T-helper 1 cell treated with Interleukin-12 subunit alpha and Interleukin-12 subunit beta and Interleukin-4 antibody, amounts not matched to agents 30 ng/mL and 1 ng/mL, for 36 hours (primary cell): ENCODE data around the gene MRPS18C. TPM values are rescaled to one million over a fixed set of nuclear protein-coding genes. Genes with fewer than 3 reads are reported as not detected.

ENCODE experiments used
- intact Hi-C: fragments of 100-400 bp; cut with micrococcal nuclease; formaldehyde crosslinking; loops from one replicate; pipeline ENCODE4 v1.15.1; 2024
- total RNA-seq: library from RNA; stranded (reverse); gene quantifications from 2 replicates; pipeline ENCODE4 v1.2.3, GENCODE V29; 2022

MRPS18C gene
- total RNA-seq, result 53.9 and 54.7 TPM in 2 replicates

DNA sequence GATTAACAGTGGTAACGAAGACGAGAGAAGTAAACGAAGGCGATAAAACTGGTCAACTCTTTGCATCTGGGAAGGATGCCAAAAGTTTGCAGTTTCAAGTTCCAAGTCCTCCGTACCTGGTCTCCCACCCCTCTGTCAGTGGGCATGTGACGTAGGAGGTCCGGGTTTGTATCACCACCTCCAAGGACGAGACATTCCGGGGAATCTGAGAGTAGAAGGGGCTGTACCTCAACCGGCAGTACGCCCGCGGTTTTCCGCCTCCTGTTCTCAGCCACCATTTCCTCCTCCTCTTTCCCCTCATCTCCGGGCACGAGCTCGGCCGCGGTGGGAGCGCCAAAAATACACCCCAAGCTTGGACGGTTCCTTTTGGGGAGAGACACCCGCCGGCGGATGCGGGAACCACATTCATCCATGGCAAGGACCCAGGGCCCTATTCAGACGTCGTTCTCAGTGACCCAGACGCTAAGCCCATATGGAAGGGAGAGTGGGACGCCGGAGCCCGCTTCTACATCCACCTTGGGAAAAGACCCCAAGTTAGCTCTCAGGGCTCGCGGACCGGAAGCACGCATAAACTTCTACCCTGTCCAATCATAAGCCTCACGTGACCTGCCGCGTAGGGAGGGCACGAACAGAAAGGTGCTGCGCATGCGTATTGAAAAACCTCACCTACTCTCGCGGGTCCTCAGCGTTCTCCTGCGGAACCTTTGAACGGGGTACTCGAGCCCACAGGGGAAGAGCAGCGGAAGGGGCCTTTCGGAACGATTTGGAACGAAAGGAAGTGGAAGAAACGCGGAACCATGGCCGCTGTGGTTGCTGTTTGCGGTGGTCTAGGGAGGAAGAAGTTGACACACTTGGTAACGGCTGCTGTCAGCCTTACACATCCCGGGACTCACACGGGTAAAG, at the start of gene MRPS18C, which contains the start of gene HELQ:
Gene MRPS18C, plus strand, starts transcription at position 778 of the 903 bp plus-strand sequence. Its CDS starts 20 bp downstream, at position 798.
Gene HELQ, minus strand, starts transcription at position 543 of the 903 bp plus-strand sequence. Its CDS starts 130 bp downstream, at position 413.
- intact Hi-C loops, result loop anchor here (1.0 to 5.0 kb wide), 19 partner anchors 30 to 1983 kb away; partner anchors contain the start of genes ABRAXAS1, CDS1, COPS4 and COQ2

DNA sequence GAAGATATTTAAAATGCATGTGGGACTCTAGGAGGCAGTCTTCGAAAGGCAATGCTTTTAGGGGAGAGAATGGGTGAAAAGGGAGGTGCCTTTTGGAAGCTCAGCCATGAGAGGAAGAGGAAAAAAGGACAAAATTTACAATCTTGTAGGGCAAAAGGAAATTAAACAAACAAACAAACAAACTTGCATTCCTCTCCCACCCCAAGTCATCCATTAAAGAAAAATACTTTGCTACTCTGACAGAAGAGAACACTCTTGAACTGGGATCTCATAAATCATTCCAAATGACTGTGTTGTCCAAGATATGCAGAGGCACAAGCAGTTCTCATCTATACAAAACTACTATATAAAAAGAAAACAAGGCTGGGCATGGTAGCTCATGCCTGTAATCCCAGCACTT, 47.0 kb upstream of the MRPS18C start:
- intact Hi-C loops, result no loop called here

DNA sequence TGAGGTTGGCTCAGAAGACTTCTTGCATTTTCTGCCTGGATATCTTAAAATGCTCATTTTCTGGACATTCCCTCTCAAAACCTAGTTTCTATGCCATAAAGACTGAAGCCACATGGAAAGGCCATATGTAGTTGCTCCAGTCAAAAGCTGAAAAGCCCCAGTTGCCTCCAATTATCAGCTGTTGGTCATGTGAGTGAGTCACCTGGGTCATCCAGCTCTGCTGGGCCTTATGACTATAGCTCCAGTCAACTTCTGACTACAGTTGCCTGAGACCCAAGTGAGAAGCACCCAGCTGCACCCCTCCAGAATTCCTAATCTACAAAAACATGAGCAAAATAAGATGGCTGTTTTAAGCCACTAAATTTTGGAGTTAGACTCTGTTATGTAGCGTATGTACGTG, 42.2 kb upstream of the MRPS18C start:
- intact Hi-C loops, result no loop called here

GRCh38 chr4:83417566-83417965, 38.3 kb upstream of the MRPS18C start:
- intact Hi-C loops, result no loop called here

DNA sequence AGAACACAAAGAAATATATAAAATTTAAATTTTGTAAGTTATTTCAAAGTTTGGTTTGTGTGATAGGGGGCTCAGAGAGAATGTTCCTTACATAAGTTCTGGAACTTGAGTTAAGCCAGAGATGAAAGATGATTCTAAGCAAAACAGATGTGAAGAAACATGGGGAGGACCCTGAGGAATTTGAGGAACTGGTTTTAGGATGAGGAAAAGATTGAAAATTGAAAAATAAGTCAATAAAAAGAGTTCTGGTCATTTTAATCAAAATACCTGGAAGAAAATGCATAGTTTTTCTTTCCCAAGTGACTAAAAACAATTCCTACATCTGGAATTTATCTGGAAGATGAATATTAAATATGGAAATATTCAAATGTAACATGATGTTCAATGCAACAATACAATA, 37.6 kb upstream of the MRPS18C start:
- intact Hi-C loops, result no loop called here

DNA sequence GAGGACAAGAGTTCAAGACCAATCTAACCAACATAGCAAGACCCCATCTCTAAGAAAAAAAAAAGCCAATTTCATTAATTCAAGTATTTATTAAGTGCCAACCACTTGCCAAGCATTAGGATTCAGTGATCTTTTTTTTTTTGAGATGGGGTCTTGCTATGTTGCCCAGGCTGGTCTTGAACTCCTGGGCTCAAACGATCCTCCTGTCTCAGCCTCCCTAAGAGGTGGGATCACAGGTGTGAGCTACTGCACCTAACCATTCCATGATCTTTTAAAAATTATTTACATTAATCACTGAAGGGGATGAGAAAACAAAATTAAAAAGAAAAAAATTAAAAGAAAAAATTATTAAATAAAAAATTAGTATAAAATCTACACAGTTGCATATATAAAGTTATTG, 24.7 kb upstream of the MRPS18C start:
- intact Hi-C loops, result no loop called here

GRCh38 chr4:83436680-83437079, 19.2 kb upstream of the MRPS18C start:
- intact Hi-C loops, result no loop called here

DNA sequence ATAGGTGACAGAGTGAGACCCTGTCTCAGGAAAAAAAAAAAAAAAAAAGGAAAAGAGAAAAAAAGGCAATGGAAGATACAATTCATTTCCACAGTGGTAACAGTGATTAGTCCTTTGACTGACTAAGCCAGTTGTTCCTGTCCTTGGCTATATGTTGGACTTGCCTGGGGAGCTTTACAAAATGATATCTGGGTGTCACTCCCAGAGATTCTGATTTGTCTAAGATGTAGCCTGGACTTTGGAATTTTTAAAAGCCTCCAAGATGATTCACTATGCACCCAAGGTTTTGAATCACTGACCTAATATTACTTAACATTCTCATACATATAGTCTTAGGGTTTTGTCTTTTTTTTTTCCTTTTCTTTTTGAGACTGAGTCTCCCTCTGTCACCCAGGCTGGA, 17.1 kb upstream of the MRPS18C start:
- intact Hi-C loops, result no loop called here

GRCh38 chr4:83440148-83440814, 15.6 kb upstream of the MRPS18C start:
- intact Hi-C loops, result no loop called here

- intact Hi-C loops, result no loop called here
These were observed 15.0 kb upstream of the MRPS18C start for GRCh38 chr4:83440899-83441298.

DNA sequence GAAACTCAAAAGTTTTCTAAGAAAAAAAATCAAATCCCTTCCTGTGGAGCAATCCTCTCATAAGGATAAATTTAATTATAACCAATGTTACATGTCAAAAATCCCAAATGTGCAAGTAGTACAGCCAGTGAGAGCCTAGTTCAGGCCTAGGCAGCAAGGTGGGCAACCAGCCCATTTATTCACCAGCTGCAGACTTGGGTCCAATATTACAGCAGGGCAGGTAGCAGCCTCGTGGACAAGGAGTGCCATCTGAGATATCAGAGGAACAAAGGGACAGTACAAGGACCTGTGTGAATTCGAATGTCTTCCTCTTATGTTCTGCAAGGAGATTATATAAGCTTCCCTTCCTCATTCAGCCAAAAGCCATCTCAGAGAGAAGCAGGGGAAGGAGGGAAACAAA, 6.8 kb upstream of the MRPS18C start:
- intact Hi-C loops, result no loop called here

DNA sequence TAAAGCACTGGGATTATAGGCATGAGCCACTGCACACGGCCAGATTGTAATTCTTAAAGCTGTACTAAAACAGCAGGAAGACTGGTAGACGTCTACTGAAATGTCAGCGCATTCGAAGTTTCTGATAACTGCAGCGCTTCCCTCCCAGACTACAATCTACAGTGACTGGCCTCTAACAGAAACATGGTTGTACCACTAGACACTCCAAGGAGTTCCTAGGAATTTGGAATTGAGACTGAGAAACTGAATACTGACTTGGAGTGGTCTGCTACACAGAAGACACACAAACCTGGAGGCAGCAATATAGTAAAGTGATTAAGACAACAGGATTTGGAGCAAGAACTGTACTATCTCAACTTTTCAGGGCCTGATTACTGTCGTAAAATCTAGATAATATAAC, 1.2 kb upstream of the MRPS18C start:
- intact Hi-C loops, result loop anchor here (1.0 to 5.0 kb wide), 16 partner anchors 31 to 1982 kb away; partner anchors contain the start of genes ABRAXAS1, CDS1, COPS4 and COQ2

DNA sequence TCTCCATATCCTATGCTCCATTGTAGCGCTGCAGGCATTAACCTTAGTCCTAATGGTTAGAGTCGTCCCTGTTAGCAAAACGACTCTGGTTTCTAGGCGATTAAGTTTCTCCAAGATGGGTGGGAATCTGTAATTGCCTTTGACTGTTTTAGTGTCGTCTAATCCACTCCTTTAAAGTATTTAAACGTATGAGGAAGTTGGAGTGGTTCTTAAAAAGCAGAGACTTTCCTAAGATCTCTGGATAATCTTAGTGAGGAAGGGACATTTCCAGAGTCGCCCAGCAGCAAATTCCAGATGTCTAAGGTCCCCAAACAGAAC, 285 bp downstream of the MRPS18C start:
- intact Hi-C loops, result loop anchor here (1.0 to 5.0 kb wide), 4 partner anchors 122 to 1984 kb away; partner anchors contain the start of genes HPSE and RASGEF1B

- intact Hi-C loops, result no loop called here
These were observed 17.6 kb downstream of the MRPS18C start for GRCh38 chr4:83473423-83473822.

- intact Hi-C loops, result no loop called here
These were observed 18.1 kb downstream of the MRPS18C start for GRCh38 chr4:83473966-83474365.

DNA sequence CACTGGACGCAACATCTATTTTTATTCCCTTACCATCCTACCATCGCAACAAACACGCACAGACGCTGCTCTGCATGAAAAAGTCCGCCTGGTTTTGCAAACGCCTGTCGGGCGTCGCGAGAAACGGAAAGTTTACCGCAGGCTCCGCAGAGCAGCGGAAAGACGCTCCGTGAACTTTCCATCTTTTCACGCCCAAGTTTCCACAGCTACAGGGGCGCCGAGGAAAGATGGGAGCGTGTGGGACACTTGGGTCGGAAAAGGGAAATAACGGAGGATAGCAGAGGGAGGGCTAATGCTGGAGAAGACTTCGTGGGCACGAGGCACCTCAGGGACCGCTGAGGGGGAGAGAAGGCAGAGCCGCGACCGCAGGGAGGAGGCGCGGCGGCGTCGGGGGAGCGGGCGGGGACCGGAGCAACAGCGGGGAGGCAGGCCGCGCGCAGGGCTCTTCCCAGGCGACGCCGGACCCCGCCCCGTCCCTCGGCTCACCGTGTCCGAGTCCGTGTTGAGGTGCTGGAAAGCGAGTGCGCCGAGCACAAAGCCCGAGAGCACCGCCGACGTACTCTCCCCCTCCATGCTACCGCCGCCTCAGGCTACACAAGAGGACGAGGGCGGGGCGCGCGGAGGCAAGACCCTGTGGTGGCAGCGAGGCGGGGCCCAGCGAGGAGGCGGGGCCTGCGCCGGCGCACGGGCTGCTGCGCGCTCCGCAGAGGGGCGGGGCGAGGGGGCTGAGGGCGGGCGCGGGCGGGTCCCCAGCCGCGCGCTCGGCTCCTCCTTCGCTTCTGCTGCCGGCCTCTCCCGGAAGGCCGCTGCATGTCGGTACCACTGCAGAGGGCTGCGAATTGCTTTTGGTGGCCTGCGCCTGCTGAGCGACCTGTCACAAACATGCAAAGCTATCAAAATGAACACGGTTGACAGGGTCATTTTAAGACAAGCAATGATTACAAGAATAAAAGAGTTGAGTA, 28.9 kb downstream of the MRPS18C start, which contains the start of gene ABRAXAS1:
Gene ABRAXAS1, minus strand, starts transcription at position 601 of the 962 bp plus-strand sequence. Its CDS starts 28 bp downstream, at position 573.
- intact Hi-C loops, result loop anchor here (1.0 to 10.0 kb wide), 11 partner anchors 29 to 1200 kb away; partner anchors contain the start of genes COPS4, COQ2, HELQ and LIN54

GRCh38 chr4:83486457-83487129, 30.7 kb downstream of the MRPS18C start:
- intact Hi-C loops, result loop anchor here (10.0 kb wide), 1 partner anchor 372 kb away; the partner anchor contains the start of gene PLAC8

DNA sequence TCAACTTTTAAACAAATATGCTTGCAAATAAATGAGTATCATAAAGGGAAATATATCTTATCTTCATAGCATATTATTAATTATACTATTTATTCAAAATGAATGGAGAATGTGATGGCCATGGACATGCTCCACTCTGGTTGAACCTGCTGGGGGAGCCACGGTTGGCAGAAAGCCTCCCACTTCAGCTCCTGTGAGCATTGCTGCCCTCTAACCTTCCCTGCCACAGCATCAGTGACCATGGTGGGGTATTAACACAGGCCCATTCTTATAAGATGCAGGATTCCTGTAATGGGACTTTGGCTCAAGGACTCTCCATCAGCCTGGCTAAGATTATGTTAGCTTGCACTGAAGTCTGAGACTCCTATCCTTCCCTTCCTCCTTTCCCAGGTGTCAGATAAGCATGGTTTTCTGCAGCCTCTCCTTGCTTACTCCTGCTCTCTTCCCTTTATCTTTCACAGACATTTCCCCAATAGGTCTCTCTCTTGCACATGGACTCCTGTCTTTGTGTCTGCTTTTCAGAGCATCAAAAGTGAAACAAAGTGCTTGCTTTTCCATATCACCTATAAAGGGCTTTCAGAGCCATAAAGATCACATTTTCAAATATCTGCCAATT, 34.0 kb downstream of the MRPS18C start:
- intact Hi-C loops, result loop anchor here (10.0 kb wide), 1 partner anchor 375 kb away; the partner anchor contains the start of gene PLAC8

- intact Hi-C loops, result loop anchor here (1.0 kb wide), 1 partner anchor 149 kb away; no protein-coding TSS in a partner anchor
These were observed 35.1 kb downstream of the MRPS18C start for GRCh38 chr4:83490876-83491450.
